Measurements from ENCODE around the gene CCDC57. TPM values are rescaled to one million over a fixed set of nuclear protein-coding genes. Genes with fewer than 3 reads are reported as not detected.

Gene CCDC57
- total RNA-seq, 1 donor from 2014 or later: 50.5 TPM

GRCh38 chr17:82055023-82055964 is 157.3 kb downstream of the CCDC57 start:
- peaks cover 16% of the 10 kb centered on the region for H3K4me1 ChIP-seq
- peaks cover 51% of the 10 kb centered on the region for H3K36me3 ChIP-seq
- intact Hi-C loops (cut with DNase I): no loop called here

GRCh38 chr17:82054351-82055022 is 158.2 kb downstream of the CCDC57 start:
- intact Hi-C loops (cut with DNase I): no loop called here
- Histone ChIP-seq H3K4me1 (peaks cover 20% of the 10 kb centered on the region), H3K4me3 (no peak overlapping the region), H3K36me3 (peaks cover 47% of the 10 kb centered on the region), H3K27ac (no peak overlapping the region), H3K27me3 (no peaks in the 10 kb centered on the region), H3K9me3 (no peaks in the 10 kb centered on the region)
- DNase-seq (no peak), ATAC-seq (no peak)
- TF ChIP-seq, protein P1, sequence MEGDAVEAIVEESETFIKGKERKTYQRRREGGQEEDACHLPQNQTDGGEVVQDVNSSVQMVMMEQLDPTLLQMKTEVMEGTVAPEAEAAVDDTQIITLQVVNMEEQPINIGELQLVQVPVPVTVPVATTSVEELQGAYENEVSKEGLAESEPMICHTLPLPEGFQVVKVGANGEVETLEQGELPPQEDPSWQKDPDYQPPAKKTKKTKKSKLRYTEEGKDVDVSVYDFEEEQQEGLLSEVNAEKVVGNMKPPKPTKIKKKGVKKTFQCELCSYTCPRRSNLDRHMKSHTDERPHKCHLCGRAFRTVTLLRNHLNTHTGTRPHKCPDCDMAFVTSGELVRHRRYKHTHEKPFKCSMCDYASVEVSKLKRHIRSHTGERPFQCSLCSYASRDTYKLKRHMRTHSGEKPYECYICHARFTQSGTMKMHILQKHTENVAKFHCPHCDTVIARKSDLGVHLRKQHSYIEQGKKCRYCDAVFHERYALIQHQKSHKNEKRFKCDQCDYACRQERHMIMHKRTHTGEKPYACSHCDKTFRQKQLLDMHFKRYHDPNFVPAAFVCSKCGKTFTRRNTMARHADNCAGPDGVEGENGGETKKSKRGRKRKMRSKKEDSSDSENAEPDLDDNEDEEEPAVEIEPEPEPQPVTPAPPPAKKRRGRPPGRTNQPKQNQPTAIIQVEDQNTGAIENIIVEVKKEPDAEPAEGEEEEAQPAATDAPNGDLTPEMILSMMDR (IDR thresholded peaks at IDR 0.05): no peak

More at GRCh38 chr17:82055023-82055964, 157.3 kb downstream of the CCDC57 start:
- no peak overlapping the region for H3K27ac ChIP-seq
- TF ChIP-seq, protein P1 (IDR thresholded peaks at IDR 0.05): no peak
- no peaks in the 10 kb centered on the region for H3K27me3 ChIP-seq
- DNase-seq: no peak
- no peak for ATAC-seq
- no peaks in the 10 kb centered on the region for H3K9me3 ChIP-seq
- H3K4me3 ChIP-seq: no peak overlapping the region

DNA sequence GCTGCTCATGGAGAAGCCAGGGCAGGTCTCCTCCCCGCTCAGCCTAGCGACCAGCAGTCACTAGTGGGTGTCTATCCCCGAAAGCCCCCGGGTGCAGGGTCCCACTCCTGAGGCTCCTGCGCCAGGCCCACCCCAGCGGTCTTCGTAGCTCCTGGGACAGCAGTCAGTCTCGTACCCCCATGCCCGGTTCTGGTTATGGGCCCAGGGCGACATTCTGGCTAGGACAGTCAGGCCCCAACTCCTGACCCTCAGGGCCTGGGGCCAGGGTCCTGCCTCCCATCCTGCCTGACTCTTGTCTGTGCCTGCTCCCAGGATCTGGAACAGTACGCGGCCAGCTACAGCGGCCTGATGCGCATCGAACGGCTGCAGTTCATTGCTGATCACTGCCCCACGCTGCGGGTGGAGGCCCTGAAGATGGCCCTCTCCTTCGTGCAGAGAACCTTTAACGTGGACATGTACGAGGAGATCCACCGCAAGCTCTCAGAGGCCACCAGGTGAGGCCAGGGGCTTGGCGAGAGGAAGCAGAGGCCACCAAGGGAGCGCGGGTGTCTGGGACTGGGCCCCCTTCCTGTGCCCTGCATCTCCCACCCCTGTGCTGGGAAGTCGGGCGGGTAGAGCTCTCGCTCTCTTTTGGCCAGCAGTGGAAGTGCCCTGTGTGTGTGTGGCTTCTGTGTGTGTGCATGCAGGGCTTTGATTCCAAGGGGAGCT is 158.9 kb downstream of the CCDC57 start:
- H3K27ac ChIP-seq: no peak overlapping the region
- TF ChIP-seq, protein P1 (IDR thresholded peaks at IDR 0.05): no peak
- H3K4me3 ChIP-seq: no peak overlapping the region
- no peaks in the 10 kb centered on the region for H3K9me3 ChIP-seq
- peaks cover 51% of the 10 kb centered on the region for H3K36me3 ChIP-seq
- intact Hi-C loops (cut with DNase I): no loop called here
- no peaks in the 10 kb centered on the region for H3K27me3 ChIP-seq
- ATAC-seq: no peak
- DNase-seq: no peak
- H3K4me1 ChIP-seq: peaks cover 20% of the 10 kb centered on the region

DNA sequence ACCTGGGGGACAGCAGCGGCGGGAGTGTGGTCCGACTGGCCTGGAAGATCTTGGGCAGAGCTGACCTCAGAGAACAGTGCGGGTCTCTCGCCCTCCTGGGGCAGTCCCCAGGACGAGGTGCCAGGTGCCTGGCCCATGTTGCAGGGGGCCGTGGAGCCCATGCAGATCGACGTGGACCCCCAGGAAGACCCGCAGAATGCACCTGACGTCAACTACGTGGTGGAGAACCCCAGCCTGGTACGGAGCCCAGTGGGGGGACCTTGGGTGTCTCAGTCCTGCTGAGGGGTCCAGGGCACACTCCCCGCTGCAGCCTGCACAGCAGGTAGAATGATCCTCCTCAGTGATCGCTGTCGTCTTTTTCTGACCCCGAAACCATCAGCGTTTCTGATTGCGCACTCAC is 159.5 kb downstream of the CCDC57 start:
- TF ChIP-seq, protein P1 (IDR thresholded peaks at IDR 0.05): no peak
- DNase-seq (no peak), ATAC-seq (no peak)
- no peaks in the 10 kb centered on the region for H3K9me3 ChIP-seq
- no peaks in the 10 kb centered on the region for H3K27me3 ChIP-seq
- peak overlapping the region; percentile 83 for H3K4me3 ChIP-seq
- H3K36me3 ChIP-seq: peaks cover 50% of the 10 kb centered on the region
- H3K27ac ChIP-seq: no peak overlapping the region
- peaks cover 20% of the 10 kb centered on the region for H3K4me1 ChIP-seq
- intact Hi-C loops (cut with DNase I): no loop called here

GRCh38 chr17:82052638-82053059 is 160.0 kb downstream of the CCDC57 start:
- Histone ChIP-seq H3K27ac (peak overlapping the region; percentile 58), H3K4me3 (peak overlapping the region; percentile 83), H3K36me3 (peaks cover 46% of the 10 kb centered on the region), H3K27me3 (no peaks in the 10 kb centered on the region), H3K9me3 (no peaks in the 10 kb centered on the region), H3K4me1 (peaks cover 20% of the 10 kb centered on the region)
- intact Hi-C loops (cut with DNase I): no loop called here
- TF ChIP-seq, protein P1 (IDR thresholded peaks at IDR 0.05): no peak
- ATAC-seq: no peak
- no peak for DNase-seq

Measured in upper lobe of right lung (tissue), 1 donor.